ENCODE measurements around the gene SLC9A5. TPM values are rescaled to one million over a fixed set of nuclear protein-coding genes. Genes with fewer than 3 reads are reported as not detected.

The SLC9A5 gene
- total and polyA plus RNA-seq, 9 of the 15 experiments (the other 6 are each of a cell fraction or from before 2014, with no cell fraction given), result 0.06 to 3.1 (median 1.2) TPM

GRCh38 chr16:67268136-67268579 lies 19.4 kb downstream of the SLC9A5 start (continued):
- no peak for TF ChIP-seq ARHGAP35 (IDR thresholded peaks at IDR 0.05; ENCODE audit: partially characterized antibody)
- peak in 1 of 3 experiments; percentile 78; a peak in 2 of 6 replicates for TF ChIP-seq ZBTB11 (CRISPR knock-in tag; IDR thresholded peaks at IDR 0.05)
- TF ChIP-seq ZNF589 (CRISPR knock-in tag; IDR thresholded peaks at IDR 0.05; ENCODE audit: low read depth), result 0 out of 2 replicates have a peak, but pooled peaks have one; percentile 35
- TF ChIP-seq KLF16 (IDR thresholded peaks at IDR 0.05), result no peak; the same call in 1 of the 2 replicates
- TF ChIP-seq NUFIP1 (IDR thresholded peaks at IDR 0.05; ENCODE audit: partially characterized antibody), result peak; percentile 76
- TF ChIP-seq ZNF24 (IDR thresholded peaks at IDR 0.05), result peak; percentile 41; the same call in 1 of the 2 replicates
- no peak for TF ChIP-seq MCM3 (IDR thresholded peaks at IDR 0.05)
- TF ChIP-seq FOSL1 (tag; conservative IDR thresholded peaks at IDR 0.05), result peak; percentile 97
- TF ChIP-seq ZNF3 (CRISPR knock-in tag; IDR thresholded peaks at IDR 0.05), result no peak
- peak; percentile 63 for TF ChIP-seq MIER1 (IDR thresholded peaks at IDR 0.05; ENCODE audit: low read depth)
- peak in 1 of 2 experiments; percentile 51; a peak in 1 of 4 replicates for TF ChIP-seq ZNF318 (IDR thresholded peaks at IDR 0.05; ENCODE audit: borderline replicate concordance in 1 of 2, low read depth in 1 of 2)
- peak; percentile 76 for TF ChIP-seq NFIC (IDR thresholded peaks at IDR 0.05)
- TF ChIP-seq HOXB6 (CRISPR knock-in tag; IDR thresholded peaks at IDR 0.05; ENCODE audit: borderline replicate concordance), result no peak
- no peak; the same call in 1 of the 2 replicates for TF ChIP-seq PML (IDR thresholded peaks at IDR 0.05; ENCODE audit: low read length)
- no peak for TF ChIP-seq POLR3G (IDR thresholded peaks at IDR 0.05; ENCODE audit: extremely low read depth, insufficient read length, insufficient replicate concordance)
- no peak for TF ChIP-seq ZNF121 (CRISPR knock-in tag; conservative IDR thresholded peaks at IDR 0.05)
- TF ChIP-seq U2AF1 (optimal IDR thresholded peaks at IDR 0.05; ENCODE audit: low read depth, low read length), result no peak

All from K562 (cell line).